Spleen (tissue), 11 donors: ENCODE results near the gene MCCD1. TPM values are rescaled to one million over a fixed set of nuclear protein-coding genes. Genes with fewer than 3 reads are reported as not detected.

Experiments used
- DNase-seq: peaks from one replicate; pipeline ENCODE4 v3.0.0-alpha.2; 2020
- H3K27ac ChIP-seq, 8 donors: fragments of 200-600 bp; sonication (generic) in 7 of 8; 1 replicate in 4 of 8; 2 replicates in 4 of 8; pipeline versions ENCODE4 v1.5.0 to v1.8.0; 2016 to 2021; ENCODE audit warnings: inconsistent platforms in 4 of 8, mild to moderate bottlenecking in 4 of 8, moderate library complexity in 1 of 8
- H3K27me3 ChIP-seq, 7 donors: fragments of 200-600 bp; sonication (generic) in 6 of 7; replicated peaks in 1 of 7; 1 replicate in 4 of 7; 2 replicates in 3 of 7; pipeline versions ENCODE4 v1.5.0 to v1.8.0; 2016 to 2021; ENCODE audit warnings: inconsistent platforms in 3 of 7, mild to moderate bottlenecking in 1 of 7
- H3K36me3 ChIP-seq, 6 donors: fragments of 200-600 bp; sonication (generic) in 5 of 6; 1 replicate in 4 of 6; 2 replicates in 2 of 6; pipeline versions ENCODE4 v1.5.0 to v1.8.0; 2016 to 2021; ENCODE audit warnings: inconsistent platforms in 2 of 6
- H3K4me1 ChIP-seq, 6 donors: fragments of 200-600 bp; sonication (generic) in 5 of 6; 1 replicate in 3 of 6; 2 replicates in 3 of 6; pipeline versions ENCODE4 v1.5.0 to v1.8.0; 2016 to 2021; ENCODE audit warnings: inconsistent platforms in 3 of 6
- H3K4me3 ChIP-seq, 8 donors: fragments of 200-600 bp; sonication (generic) in 7 of 8; 1 replicate in 4 of 8; 2 replicates in 4 of 8; pipeline versions ENCODE4 v1.5.0 to v1.8.0; 2016 to 2021; ENCODE audit warnings: inconsistent platforms in 4 of 8, mild to moderate bottlenecking in 4 of 8, moderate library complexity in 2 of 8
- H3K9me3 ChIP-seq, 8 donors: fragments of 200-600 bp; sonication (generic) in 7 of 8; 1 replicate in 4 of 8; 2 replicates in 4 of 8; pipeline versions ENCODE4 v1.5.0 to v1.8.0; 2016 to 2021; ENCODE audit warnings: inconsistent platforms in 4 of 8
- POLR2A ChIP-seq, 3 donors: fragments of 450-650 bp; IDR thresholded peaks; one replicate each; pipeline ENCODE4 v1.5.1; 2017; ENCODE audit warnings: antibody characterized with exemption in 3 of 3, mild to moderate bottlenecking in 1 of 3
- POLR2AphosphoS5 ChIP-seq, 3 donors: sonication (generic); formaldehyde crosslinking; IDR thresholded peaks; one replicate each; pipeline ENCODE4 v1.5.1; 2017; ENCODE audit warnings: antibody characterized with exemption in 3 of 3
- WGBS, 5 donors: extraction: QIAGEN DNeasy Blood & Tissue Kit in 3 of 5; methylation state at CpG; one replicate each; pipeline versions ENCODE4 v1.1.5 to v1.1.7; 2013 to 2018; 5-methylcytosine and 5-hydroxymethylcytosine counted together
- intact Hi-C: fragments of 100-400 bp; cut with DNase I; formaldehyde crosslinking; loops from one replicate; pipeline ENCODE4 v1.15.0; 2023; ENCODE audit warnings: low total_unique reads
- polyA plus RNA-seq, 3 donors: library from polyadenylated mRNA; stranded (reverse); fragments of 200-250 nt; gene quantifications; one replicate each; pipeline ENCODE4 v1.2.1, GENCODE V29; 2013
- small RNA-seq, 4 donors: library from RNA; depleted of rRNA; stranded (forward); fragments of <200 nt; gene quantifications; one replicate each; pipeline ENCODE3, GENCODE V24; 2016
- total RNA-seq, 7 donors: library from RNA; depleted of rRNA in 3 of 7; stranded (reverse); fragments of >200 nt in 3 of 7; fragmentation: NEBNext Ultra II Directional in 4 of 7; extraction: Animal tissue kit (Norgen Biotek cat#: 25700) in 4 of 7; gene quantifications; one replicate each; pipeline versions ENCODE4 v1.1.0 to v1.2.1, GENCODE V29; 2016 to 2021
- TF ChIP-seq, protein P1 (sequence below), 11 experiments: fragments of 200-600 bp in 7 of 11; fragments of 450-650 bp in 4 of 11; sonication (generic) in 4 of 11; IDR thresholded peaks in 8 of 11; conservative IDR thresholded peaks in 3 of 11; 1 replicate in 7 of 11; 2 replicates in 4 of 11; pipeline versions ENCODE4 v1.4.0 to v1.8.0; 2016 to 2021; ENCODE audit warnings: antibody characterized with exemption in 11 of 11, inconsistent platforms in 4 of 11, mild to moderate bottlenecking in 1 of 11
- donor health status: healthy with polysubstance abuse.
- donor health status: DM: no; HTN: no; CAD: no; lungs with moderate emphysema.
- donor health status: DM: no; HTN: no; CAD: no.
- donor health status: Bipolar disorder and iron deficiency.
- donor health status: healthy.
- donor health status: DM: no; HTN: no; CAD: no.
- donor health status: DM: yes; HTN: yes; CAD: no.

The MCCD1 gene
- total and polyA plus RNA-seq, 10 donors = not detected

DNA sequence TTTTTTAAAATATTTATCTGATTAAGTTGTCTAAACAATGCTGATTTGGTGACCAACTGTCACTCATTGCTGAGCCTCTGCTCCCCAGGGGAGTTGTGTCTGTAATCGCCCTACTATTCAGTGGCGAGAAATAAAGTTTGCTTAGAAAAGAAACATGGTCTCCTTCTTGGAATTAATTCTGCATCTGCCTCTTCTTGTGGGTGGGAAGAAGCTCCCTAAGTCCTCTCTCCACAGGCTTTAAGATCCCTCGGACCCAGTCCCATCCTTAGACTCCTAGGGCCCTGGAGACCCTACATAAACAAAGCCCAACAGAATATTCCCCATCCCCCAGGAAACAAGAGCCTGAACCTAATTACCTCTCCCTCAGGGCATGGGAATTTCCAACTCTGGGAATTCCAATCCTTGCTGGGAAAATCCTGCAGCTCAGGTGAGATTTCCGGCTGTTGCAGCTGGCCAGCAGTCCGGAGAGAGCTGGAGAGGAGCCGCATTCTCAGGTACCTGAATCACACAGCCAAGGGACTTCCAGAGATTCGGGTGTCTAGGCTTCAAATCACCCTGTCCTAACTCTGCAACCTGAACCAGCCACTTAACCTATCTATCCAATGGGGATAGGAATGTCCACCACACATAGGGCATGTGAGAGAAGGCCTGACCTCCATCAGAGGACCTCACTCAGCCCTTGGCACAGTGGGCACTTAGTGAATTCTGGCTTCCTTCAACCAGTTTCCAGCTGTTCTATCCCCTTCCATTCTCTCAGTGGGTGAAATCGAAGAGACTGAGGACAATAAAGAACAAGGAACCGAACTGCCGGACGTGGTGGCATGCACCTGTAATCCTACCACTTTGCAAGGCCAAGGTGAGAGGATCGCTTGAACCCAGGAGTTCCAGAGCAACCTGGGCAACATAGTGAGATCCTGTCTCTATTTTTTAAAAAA, 49.7 kb downstream of the MCCD1 start:
- peak overlapping the region in 6 of 8 donors; percentile 82 to 98 (median 96) for H3K27ac ChIP-seq
- H3K36me3 ChIP-seq = peaks cover 0 to 22% (median 1%) of the 10 kb centered on the region in 6 donors
- H3K9me3 ChIP-seq = no peaks in the 10 kb centered on the region
- peaks cover 45 to 94% (median 85%) of the 10 kb centered on the region in 6 donors for H3K4me1 ChIP-seq
- no peaks in the 10 kb centered on the region for H3K27me3 ChIP-seq
- DNase-seq = peak; percentile 32
- no peak for TF ChIP-seq POLR2AphosphoS5 (IDR thresholded peaks at IDR 0.05)
- TF ChIP-seq, protein P1, sequence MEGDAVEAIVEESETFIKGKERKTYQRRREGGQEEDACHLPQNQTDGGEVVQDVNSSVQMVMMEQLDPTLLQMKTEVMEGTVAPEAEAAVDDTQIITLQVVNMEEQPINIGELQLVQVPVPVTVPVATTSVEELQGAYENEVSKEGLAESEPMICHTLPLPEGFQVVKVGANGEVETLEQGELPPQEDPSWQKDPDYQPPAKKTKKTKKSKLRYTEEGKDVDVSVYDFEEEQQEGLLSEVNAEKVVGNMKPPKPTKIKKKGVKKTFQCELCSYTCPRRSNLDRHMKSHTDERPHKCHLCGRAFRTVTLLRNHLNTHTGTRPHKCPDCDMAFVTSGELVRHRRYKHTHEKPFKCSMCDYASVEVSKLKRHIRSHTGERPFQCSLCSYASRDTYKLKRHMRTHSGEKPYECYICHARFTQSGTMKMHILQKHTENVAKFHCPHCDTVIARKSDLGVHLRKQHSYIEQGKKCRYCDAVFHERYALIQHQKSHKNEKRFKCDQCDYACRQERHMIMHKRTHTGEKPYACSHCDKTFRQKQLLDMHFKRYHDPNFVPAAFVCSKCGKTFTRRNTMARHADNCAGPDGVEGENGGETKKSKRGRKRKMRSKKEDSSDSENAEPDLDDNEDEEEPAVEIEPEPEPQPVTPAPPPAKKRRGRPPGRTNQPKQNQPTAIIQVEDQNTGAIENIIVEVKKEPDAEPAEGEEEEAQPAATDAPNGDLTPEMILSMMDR (IDR thresholded peaks at IDR 0.05 in 8 of 11, conservative IDR thresholded peaks at IDR 0.05 in 3 of 11) = no peak
- TF ChIP-seq POLR2A (IDR thresholded peaks at IDR 0.05) = no peak
- peak overlapping the region in 7 of 8 donors; percentile 58 to 97 (median 65) for H3K4me3 ChIP-seq
- WGBS, 5 donors = 65 to 90% (median 86%) methylated on average over 12 of the region's 12 CpGs
- intact Hi-C loops = no loop called here

DNA sequence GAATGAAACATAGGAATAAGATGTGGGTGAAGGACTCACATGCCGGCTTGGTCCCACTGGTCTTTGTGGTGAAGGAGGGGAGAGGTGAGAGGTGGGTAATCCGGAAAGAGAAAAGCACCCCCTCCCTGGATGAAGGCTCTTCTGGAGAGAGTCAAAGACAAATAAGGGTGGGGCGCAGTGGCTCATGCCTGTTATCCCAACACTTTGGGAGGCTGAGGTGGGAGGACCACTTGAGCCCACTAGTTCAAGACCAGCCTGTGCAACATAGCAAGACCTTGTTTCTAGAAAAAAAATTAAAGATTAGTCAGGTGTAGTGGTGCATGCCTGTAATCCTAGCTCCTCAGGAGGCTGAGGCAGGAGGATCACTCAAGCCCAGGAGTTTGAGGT, 50.4 kb downstream of the MCCD1 start:
- H3K27me3 ChIP-seq = no peaks in the 10 kb centered on the region
- H3K4me1 ChIP-seq = peaks cover 48 to 94% (median 87%) of the 10 kb centered on the region in 6 donors
- 74 to 97% (median 86%) methylated on average over 3 of the region's 3 CpGs for WGBS, 5 donors
- intact Hi-C loops = no loop called here
- DNase-seq = no peak
- H3K36me3 ChIP-seq = peaks cover 0 to 22% (median 1%) of the 10 kb centered on the region in 6 donors
- H3K4me3 ChIP-seq = peak overlapping the region in 1 of 8 donors; percentile 97
- TF ChIP-seq POLR2A (IDR thresholded peaks at IDR 0.05) (no peak), POLR2AphosphoS5 (IDR thresholded peaks at IDR 0.05) (no peak)
- TF ChIP-seq, protein P1 (IDR thresholded peaks at IDR 0.05 in 8 of 11, conservative IDR thresholded peaks at IDR 0.05 in 3 of 11) = no peak
- H3K27ac ChIP-seq = peak overlapping the region in 7 of 8 donors; percentile 91 to 98 (median 96)
- no peaks in the 10 kb centered on the region for H3K9me3 ChIP-seq

Small RNA genes lying within 50 kb of the gene (small RNA-seq; reads per million reads assigned to genes)
- gene AL663061.1 (0 reads per million in 4 donors), gene RF00019 (0 reads per million in 4 donors), gene SNORD117 (202 to 402 (median 277) reads per million in 4 donors), gene SNORD84 (0 reads per million in 4 donors)

Other genes starting within 250 kb of the MCCD1 start
- 1,000 to 10,000 TPM; 3,415 to 5,675 (median 4,969) TPM for gene HLA-B, start 171.8 kb upstream of the MCCD1 start, total RNA-seq
- gene HLA-B, start 171.8 kb upstream of the MCCD1 start, polyA plus RNA-seq = 1,000 to 10,000 TPM; 2,503 to 3,140 (median 2,736) TPM
- 10 to 100 TPM; 14.6 to 19.7 (median 15.2) TPM for gene MICA, start 125.4 kb upstream of the MCCD1 start, total RNA-seq
- gene MICA, start 125.4 kb upstream of the MCCD1 start, polyA plus RNA-seq = 10 to 100 TPM in 2 of 3 donors, 1 to 10 TPM in 1; 7.8 to 27.4 (median 17.0) TPM
- 10 to 100 TPM; 13.8 to 21.4 (median 15.0) TPM for gene MICB, start 30.8 kb upstream of the MCCD1 start, total RNA-seq
- gene MICB, start 30.8 kb upstream of the MCCD1 start, polyA plus RNA-seq = 1 to 10 TPM; 6.9 to 8.3 (median 6.9) TPM
- 100 to 1,000 TPM; 291 to 417 (median 354) TPM for gene DDX39B, start 13.0 kb downstream of the MCCD1 start, total RNA-seq
- gene DDX39B, start 13.0 kb downstream of the MCCD1 start, polyA plus RNA-seq = 100 to 1,000 TPM; 316 to 768 (median 493) TPM
- gene ATP6V1G2, start 17.6 kb downstream of the MCCD1 start, total RNA-seq = 1 to 10 TPM; 2.0 to 3.7 (median 2.7) TPM
- 1 to 10 TPM; 1.9 to 2.7 (median 2.2) TPM for gene ATP6V1G2, start 17.6 kb downstream of the MCCD1 start, polyA plus RNA-seq
- 10 to 100 TPM; 11.0 to 36.3 (median 19.4) TPM for gene NFKBIL1, start 18.6 kb downstream of the MCCD1 start, total RNA-seq
- 10 to 100 TPM; 16.9 to 24.2 (median 19.3) TPM for gene NFKBIL1, start 18.6 kb downstream of the MCCD1 start, polyA plus RNA-seq
- gene LTA, start 43.3 kb downstream of the MCCD1 start, total RNA-seq = 10 to 100 TPM in 1 of 7 donors, 1 to 10 TPM in 6; 2.4 to 14.4 (median 5.1) TPM
- gene LTA, start 43.3 kb downstream of the MCCD1 start, polyA plus RNA-seq = 1 to 10 TPM; 6.8 to 9.2 (median 7.3) TPM
- gene TNF, start 46.6 kb downstream of the MCCD1 start, total RNA-seq = 10 to 100 TPM in 5 of 7 donors, 1 to 10 TPM in 2; 6.5 to 18.3 (median 11.6) TPM
- gene TNF, start 46.6 kb downstream of the MCCD1 start, polyA plus RNA-seq = 10 to 100 TPM in 2 of 3 donors, 1 to 10 TPM in 1; 5.5 to 17.3 (median 13.3) TPM
- gene LTB, start 53.5 kb downstream of the MCCD1 start, total RNA-seq = 100 to 1,000 TPM in 6 of 7 donors, 10 to 100 TPM in 1; 83.0 to 403 (median 162) TPM
- 1,000 to 10,000 TPM in 1 of 3 donors, 100 to 1,000 TPM in 2; 804 to 1,256 (median 838) TPM for gene LTB, start 53.5 kb downstream of the MCCD1 start, polyA plus RNA-seq
- gene LST1, start 57.3 kb downstream of the MCCD1 start, total RNA-seq = 100 to 1,000 TPM; 139 to 268 (median 217) TPM
- 100 to 1,000 TPM; 128 to 214 (median 203) TPM for gene LST1, start 57.3 kb downstream of the MCCD1 start, polyA plus RNA-seq
- gene NCR3, start 64.0 kb downstream of the MCCD1 start, total RNA-seq = 10 to 100 TPM in 6 of 7 donors, 1 to 10 TPM in 1; 7.8 to 28.1 (median 12.1) TPM
- 10 to 100 TPM; 15.9 to 30.3 (median 25.3) TPM for gene NCR3, start 64.0 kb downstream of the MCCD1 start, polyA plus RNA-seq
- gene AIF1, start 86.3 kb downstream of the MCCD1 start, total RNA-seq = 100 to 1,000 TPM; 258 to 479 (median 310) TPM
- gene AIF1, start 86.3 kb downstream of the MCCD1 start, polyA plus RNA-seq = 100 to 1,000 TPM; 258 to 416 (median 312) TPM
- gene PRRC2A, start 91.8 kb downstream of the MCCD1 start, total RNA-seq = 100 to 1,000 TPM; 119 to 198 (median 176) TPM
- 100 to 1,000 TPM in 2 of 3 donors, 10 to 100 TPM in 1; 84.1 to 151 (median 146) TPM for gene PRRC2A, start 91.8 kb downstream of the MCCD1 start, polyA plus RNA-seq
- gene BAG6, start 123.7 kb downstream of the MCCD1 start, total RNA-seq = 100 to 1,000 TPM; 211 to 328 (median 260) TPM
- gene BAG6, start 123.7 kb downstream of the MCCD1 start, polyA plus RNA-seq = 100 to 1,000 TPM; 195 to 311 (median 310) TPM
- 1 to 10 TPM in 6 of 7 donors, under 1 TPM in 1; 0.66 to 3.9 (median 2.5) TPM for gene APOM, start 126.9 kb downstream of the MCCD1 start, total RNA-seq
- gene APOM, start 126.9 kb downstream of the MCCD1 start, polyA plus RNA-seq = 1 to 10 TPM; 4.7 to 9.7 (median 7.5) TPM
- 10 to 100 TPM; 24.1 to 37.4 (median 28.6) TPM for gene C6orf47, start 131.8 kb downstream of the MCCD1 start, total RNA-seq
- gene C6orf47, start 131.8 kb downstream of the MCCD1 start, polyA plus RNA-seq = 10 to 100 TPM; 12.2 to 22.6 (median 13.4) TPM
- gene GPANK1, start 136.0 kb downstream of the MCCD1 start, total RNA-seq = 10 to 100 TPM; 12.7 to 21.3 (median 17.4) TPM
- gene GPANK1, start 136.0 kb downstream of the MCCD1 start, polyA plus RNA-seq = 10 to 100 TPM; 12.4 to 19.2 (median 14.8) TPM
- 100 to 1,000 TPM; 122 to 294 (median 150) TPM for gene CSNK2B, start 137.1 kb downstream of the MCCD1 start, total RNA-seq
- gene CSNK2B, start 137.1 kb downstream of the MCCD1 start, polyA plus RNA-seq = 100 to 1,000 TPM; 132 to 163 (median 139) TPM
- gene LY6G5B, start 141.0 kb downstream of the MCCD1 start, total RNA-seq = 10 to 100 TPM; 11.0 to 25.3 (median 16.3) TPM
- 1 to 10 TPM; 3.0 to 5.8 (median 3.7) TPM for gene LY6G5B, start 141.0 kb downstream of the MCCD1 start, polyA plus RNA-seq
- 1 to 10 TPM; 3.3 to 7.9 (median 5.8) TPM for gene LY6G5C, start 152.1 kb downstream of the MCCD1 start, total RNA-seq
- 1 to 10 TPM; 3.3 to 4.3 (median 3.5) TPM for gene LY6G5C, start 152.1 kb downstream of the MCCD1 start, polyA plus RNA-seq
- 10 to 100 TPM; 55.8 to 80.7 (median 71.1) TPM for gene ABHD16A, start 174.4 kb downstream of the MCCD1 start, total RNA-seq
- 10 to 100 TPM; 30.2 to 42.3 (median 34.4) TPM for gene ABHD16A, start 174.4 kb downstream of the MCCD1 start, polyA plus RNA-seq
- 1 to 10 TPM; 1.6 to 4.9 (median 2.2) TPM for gene LY6G6F, start 177.9 kb downstream of the MCCD1 start, total RNA-seq
- gene LY6G6F, start 177.9 kb downstream of the MCCD1 start, polyA plus RNA-seq = under 1 TPM; 0.11 to 0.68 (median 0.35) TPM
- not detected for gene LY6G6D, start 186.4 kb downstream of the MCCD1 start, total RNA-seq
- gene LY6G6D, start 186.4 kb downstream of the MCCD1 start, polyA plus RNA-seq = not detected
- under 1 TPM in 2 of 7 donors, not detected in 5; 0.49 to 0.77 TPM for gene LY6G6C, start 192.8 kb downstream of the MCCD1 start, total RNA-seq
- not detected for gene LY6G6C, start 192.8 kb downstream of the MCCD1 start, polyA plus RNA-seq
- 10 to 100 TPM in 4 of 7 donors, 1 to 10 TPM in 3; 7.9 to 15.1 (median 10.6) TPM for gene MPIG6B, start 194.4 kb downstream of the MCCD1 start, total RNA-seq
- under 1 TPM; 0.46 to 0.61 (median 0.48) TPM for gene MPIG6B, start 194.4 kb downstream of the MCCD1 start, polyA plus RNA-seq
- 100 to 1,000 TPM in 1 of 7 donors, 10 to 100 TPM in 6; 63.0 to 116 (median 72.3) TPM for gene DDAH2, start 200.3 kb downstream of the MCCD1 start, total RNA-seq
- gene DDAH2, start 200.3 kb downstream of the MCCD1 start, polyA plus RNA-seq = 10 to 100 TPM; 67.1 to 84.7 (median 81.0) TPM
- 100 to 1,000 TPM; 296 to 392 (median 326) TPM for gene CLIC1, start 207.6 kb downstream of the MCCD1 start, total RNA-seq
- gene CLIC1, start 207.6 kb downstream of the MCCD1 start, polyA plus RNA-seq = 100 to 1,000 TPM; 321 to 447 (median 388) TPM
- 10 to 100 TPM; 20.2 to 35.2 (median 27.6) TPM for gene MSH5, start 211.0 kb downstream of the MCCD1 start, total RNA-seq
- 10 to 100 TPM; 11.2 to 26.7 (median 23.1) TPM for gene MSH5, start 211.0 kb downstream of the MCCD1 start, polyA plus RNA-seq
- gene SAPCD1, start 233.7 kb downstream of the MCCD1 start, total RNA-seq = 10 to 100 TPM in 1 of 7 donors, 1 to 10 TPM in 5, not detected in 1; 3.6 to 11.8 (median 5.3) TPM
- gene SAPCD1, start 233.7 kb downstream of the MCCD1 start, polyA plus RNA-seq = 10 to 100 TPM in 1 of 3 donors, 1 to 10 TPM in 2; 7.5 to 14.2 (median 8.3) TPM
- gene VWA7, start 248.4 kb downstream of the MCCD1 start, total RNA-seq = 1 to 10 TPM in 4 of 7 donors, under 1 TPM in 2, not detected in 1; 0.68 to 2.6 (median 1.3) TPM
- gene VWA7, start 248.4 kb downstream of the MCCD1 start, polyA plus RNA-seq = 1 to 10 TPM in 1 of 3 donors, under 1 TPM in 2; 0.09 to 1.2 (median 0.11) TPM